ENCODE data around the gene FCER1G.

FCER1G gene

GRCh38 chr1:161267321-161267720 is 52.2 kb downstream of the FCER1G start:
- no peak for DNase-seq (ENCODE audit: low spot score)

All from AG08396 (cell line).